ENCODE results near the gene PDIA5.

The PDIA5 gene

GRCh38 chr3:123066896-123067688 lies at the start of gene PDIA5:
TSS of gene PDIA5 (plus strand) at chr3:123067025. CDS start at chr3:123067165, 140 bp downstream.
- peak; percentile 64 for DNase-seq (ENCODE audit: low read depth, low spot score)

GRCh38 chr3:123018683-123019082 lies 48.1 kb upstream of the PDIA5 start:
- DNase-seq (ENCODE audit: low read depth, low spot score), result no peak

GRCh38 chr3:123019161-123019560 lies 47.7 kb upstream of the PDIA5 start:
- no peak for DNase-seq (ENCODE audit: low read depth, low spot score)

GRCh38 chr3:123019591-123019990 lies 47.2 kb upstream of the PDIA5 start:
- no peak for DNase-seq (ENCODE audit: low read depth, low spot score)

GRCh38 chr3:123020709-123021108 lies 46.1 kb upstream of the PDIA5 start:
- DNase-seq (ENCODE audit: low read depth, low spot score), result no peak

- DNase-seq (ENCODE audit: low read depth, low spot score), result no peak
These were observed 45.4 kb upstream of the PDIA5 start for GRCh38 chr3:123021388-123021787.

- no peak for DNase-seq (ENCODE audit: low read depth, low spot score)
These were observed 44.8 kb upstream of the PDIA5 start for GRCh38 chr3:123021996-123022510.

- no peak for DNase-seq (ENCODE audit: low read depth, low spot score)
These were observed 42.8 kb upstream of the PDIA5 start for GRCh38 chr3:123024056-123024455.

- DNase-seq (ENCODE audit: low read depth, low spot score), result no peak
These were observed 40.9 kb upstream of the PDIA5 start for GRCh38 chr3:123025642-123026521.

GRCh38 chr3:123026565-123027291 lies 40.1 kb upstream of the PDIA5 start:
- no peak for DNase-seq (ENCODE audit: low read depth, low spot score)

- DNase-seq (ENCODE audit: low read depth, low spot score), result no peak
These were observed 39.3 kb upstream of the PDIA5 start, which contains the start of gene SEMA5B for GRCh38 chr3:123027292-123028232. TSS of gene SEMA5B (minus strand) at chr3:123027763. CDS start at chr3:122961263, 66,500 bp downstream.

GRCh38 chr3:123028233-123028828 lies 38.5 kb upstream of the PDIA5 start:
- peak; percentile 37 for DNase-seq (ENCODE audit: low read depth, low spot score)

GRCh38 chr3:123031051-123031450 lies 35.8 kb upstream of the PDIA5 start:
- DNase-seq (ENCODE audit: low read depth, low spot score), result no peak

GRCh38 chr3:123032057-123032456 lies 34.8 kb upstream of the PDIA5 start:
- no peak for DNase-seq (ENCODE audit: low read depth, low spot score)

- no peak for DNase-seq (ENCODE audit: low read depth, low spot score)
These were observed 32.7 kb upstream of the PDIA5 start for GRCh38 chr3:123034120-123034519.

- DNase-seq (ENCODE audit: low read depth, low spot score), result no peak
These were observed 31.8 kb upstream of the PDIA5 start for GRCh38 chr3:123034996-123035395.

- DNase-seq (ENCODE audit: low read depth, low spot score), result no peak
These were observed 30.3 kb upstream of the PDIA5 start for GRCh38 chr3:123036352-123037014.

- no peak for DNase-seq (ENCODE audit: low read depth, low spot score)
These were observed 29.8 kb upstream of the PDIA5 start for GRCh38 chr3:123037015-123037375.

GRCh38 chr3:123038751-123039150 lies 28.1 kb upstream of the PDIA5 start:
- no peak for DNase-seq (ENCODE audit: low read depth, low spot score)

- no peak for DNase-seq (ENCODE audit: low read depth, low spot score)
These were observed 27.6 kb upstream of the PDIA5 start for GRCh38 chr3:123039178-123039577.
